GM23248 (cell line): Measurements from ENCODE around the gene DKKL1.

Experiments used
- EZH2 ChIP-seq: fragments of 200-600 bp; sonication (generic); IDR thresholded peaks from 2 replicates; pipeline ENCODE4 v1.6.1; 2018; ENCODE audit warnings: antibody characterized with exemption, mild to moderate bottlenecking; ENCODE audit not compliant: insufficient read depth, poor library complexity, severe bottlenecking
- EZH2phosphoT487 ChIP-seq: fragments of 200-600 bp; sonication (generic); IDR thresholded peaks from 2 replicates; pipeline ENCODE4 v1.6.1; 2018; ENCODE audit warnings: antibody characterized with exemption, moderate library complexity, mild to moderate bottlenecking, low read depth; ENCODE audit not compliant: insufficient read depth

DNA sequence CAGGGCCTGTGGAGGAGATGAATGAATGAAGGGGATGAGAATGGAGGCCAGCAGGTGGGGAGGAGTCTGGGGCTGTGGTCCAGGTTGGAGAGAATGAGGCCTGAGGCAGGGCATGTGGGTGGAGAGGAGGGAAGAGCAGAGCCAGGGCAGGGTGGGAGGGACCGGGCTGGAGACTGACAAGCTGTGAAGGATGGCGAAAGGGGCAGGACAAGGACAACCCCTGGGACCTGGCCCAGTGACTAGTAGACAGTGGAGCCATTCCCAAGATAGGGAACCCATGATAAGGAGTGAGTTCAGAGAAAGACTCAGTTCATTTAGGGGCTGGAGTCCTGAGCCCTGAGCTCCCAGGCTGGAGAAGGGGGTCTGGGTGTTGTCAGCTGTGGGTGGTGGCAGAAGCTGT is 56.5 kb downstream of the DKKL1 start:
- TF ChIP-seq EZH2phosphoT487 (no peak), EZH2 (no peak)
